ENCODE data around the gene FRAT2. TPM values are rescaled to one million over a fixed set of nuclear protein-coding genes. Genes with fewer than 3 reads are reported as not detected.

Gene FRAT2, protein sequence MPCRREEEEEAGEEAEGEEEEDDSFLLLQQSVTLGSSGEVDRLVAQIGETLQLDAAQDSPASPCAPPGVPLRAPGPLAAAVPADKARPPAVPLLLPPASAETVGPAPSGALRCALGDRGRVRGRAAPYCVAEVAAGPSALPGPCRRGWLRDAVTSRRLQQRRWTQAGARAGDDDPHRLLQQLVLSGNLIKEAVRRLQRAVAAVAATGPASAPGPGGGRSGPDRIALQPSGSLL
- 1 to 10 TPM; 8.5 to 8.7 TPM for total RNA-seq

DNA sequence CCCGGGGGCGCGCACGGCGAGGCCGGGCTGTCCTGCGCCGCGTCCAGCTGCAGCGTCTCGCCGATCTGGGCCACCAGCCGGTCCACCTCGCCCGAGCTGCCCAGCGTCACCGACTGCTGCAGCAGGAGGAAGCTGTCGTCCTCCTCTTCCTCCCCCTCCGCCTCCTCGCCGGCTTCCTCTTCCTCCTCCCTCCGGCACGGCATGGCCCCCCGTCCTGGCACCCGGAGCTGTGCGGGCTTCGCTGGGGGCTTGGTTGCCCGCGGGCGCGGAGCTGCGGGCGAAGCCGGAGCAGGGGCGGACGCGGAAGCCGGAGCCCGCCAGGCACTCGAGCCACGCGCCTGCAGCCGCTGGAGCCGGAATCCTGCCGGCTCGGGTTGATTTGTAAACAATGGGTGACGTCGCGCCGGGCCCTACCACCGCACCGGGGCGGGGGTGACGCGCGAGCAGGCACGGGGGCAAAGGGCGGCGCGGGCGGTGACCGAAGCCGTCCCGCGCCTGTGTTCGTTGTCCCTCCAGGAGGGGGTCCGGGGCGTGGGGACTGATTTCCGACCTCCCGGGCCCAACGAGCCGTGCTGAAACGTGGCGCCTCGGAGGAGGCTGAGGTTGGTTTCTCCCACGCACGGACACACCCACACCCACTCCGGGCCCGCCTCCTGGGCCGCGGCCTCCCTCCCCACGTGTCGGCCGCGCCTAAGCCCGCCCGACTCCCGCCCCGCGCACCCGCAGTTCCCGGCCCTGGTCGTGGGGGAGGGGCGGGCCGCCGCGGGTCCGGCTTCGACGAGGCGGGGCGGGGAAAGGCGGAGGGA is at the start of gene FRAT2:
Gene FRAT2 (minus strand): TSS at position 360 of the 806 bp plus-strand sequence. CDS start 157 bp downstream, at position 203.
- POLR2A ChIA-PET, result interaction anchor here (0.6 to 5.3 kb wide), 3 partner anchors 13 to 51 kb away, joined by 6 to 32 read pairs (median 9); partner anchors contain the start of gene FRAT1
- CTCF ChIA-PET, result interaction anchor here (3.5 kb wide), 1 partner anchor 15 kb away, joined by 15 read pairs; the partner anchor contains the start of gene FRAT1

DNA sequence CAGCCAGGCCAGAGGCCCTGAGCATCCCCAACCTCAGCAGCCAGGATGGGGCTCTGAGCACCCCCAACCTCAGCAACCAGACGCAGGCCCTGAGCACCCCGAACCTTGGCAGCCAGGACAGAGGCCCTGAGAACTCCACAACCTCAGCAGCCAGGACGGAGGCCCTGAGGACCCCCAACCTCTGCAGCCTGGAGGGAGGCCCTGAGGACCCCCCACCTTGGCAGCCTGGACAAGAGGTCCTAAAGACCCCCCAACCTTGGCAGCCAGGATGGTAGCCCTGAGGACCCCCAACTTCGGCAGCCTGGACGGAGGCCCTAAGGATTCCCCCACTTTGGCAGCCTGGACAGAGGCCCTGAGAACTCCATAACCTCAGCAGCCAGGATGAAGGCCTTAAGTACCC is 49.6 kb upstream of the FRAT2 start:
- ChIA-PET POLR2A (no interaction called here), CTCF (interaction anchor here (1.3 kb wide), 1 partner anchor 26 kb away, joined by 3 read pairs; no protein-coding TSS in a partner anchor)

DNA sequence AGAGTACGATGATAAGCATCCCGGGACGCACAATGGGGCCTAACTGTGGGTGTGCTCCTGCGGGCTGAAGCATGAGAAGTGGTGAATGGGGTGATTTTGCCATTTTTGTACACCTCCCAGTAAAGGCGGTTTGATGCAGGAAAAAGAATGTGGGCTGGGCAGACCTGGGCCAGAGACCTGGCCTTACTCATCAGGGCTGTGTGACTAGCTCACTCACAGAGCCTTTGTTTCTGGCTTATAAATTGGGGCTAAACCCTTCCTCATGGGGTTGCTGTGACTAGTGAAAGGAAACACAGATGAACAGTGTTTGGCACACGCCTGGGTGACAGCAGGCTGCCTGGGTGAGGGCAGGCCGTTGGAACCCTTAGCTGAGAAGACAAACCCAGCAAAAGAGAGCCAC is 48.6 kb upstream of the FRAT2 start:
- CTCF ChIA-PET, result interaction anchor here (1.3 kb wide), 1 partner anchor 25 kb away, joined by 3 read pairs; no protein-coding TSS in a partner anchor
- POLR2A ChIA-PET, result no interaction called here

DNA sequence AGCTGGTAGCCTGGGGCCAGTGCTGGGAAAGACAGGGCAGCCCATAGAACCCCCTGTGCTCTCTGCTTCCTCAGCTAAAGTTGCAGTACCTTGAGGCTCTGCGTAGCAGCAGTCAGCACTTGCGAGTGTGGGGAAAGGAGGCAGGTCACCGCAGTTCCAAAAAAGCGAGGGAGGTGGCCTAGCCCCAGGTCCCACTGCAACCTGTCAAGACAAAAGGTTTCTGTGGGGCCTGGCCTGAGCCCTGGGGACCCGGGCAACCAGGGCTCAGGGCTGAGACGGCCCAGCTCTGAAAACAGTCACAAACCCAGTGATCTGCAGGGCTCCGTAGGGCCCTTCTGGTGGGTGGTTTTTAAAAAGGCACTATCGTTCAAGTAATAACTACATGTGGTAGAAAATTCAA is 47.1 kb upstream of the FRAT2 start:
- ChIA-PET CTCF (no interaction called here), POLR2A (no interaction called here)

DNA sequence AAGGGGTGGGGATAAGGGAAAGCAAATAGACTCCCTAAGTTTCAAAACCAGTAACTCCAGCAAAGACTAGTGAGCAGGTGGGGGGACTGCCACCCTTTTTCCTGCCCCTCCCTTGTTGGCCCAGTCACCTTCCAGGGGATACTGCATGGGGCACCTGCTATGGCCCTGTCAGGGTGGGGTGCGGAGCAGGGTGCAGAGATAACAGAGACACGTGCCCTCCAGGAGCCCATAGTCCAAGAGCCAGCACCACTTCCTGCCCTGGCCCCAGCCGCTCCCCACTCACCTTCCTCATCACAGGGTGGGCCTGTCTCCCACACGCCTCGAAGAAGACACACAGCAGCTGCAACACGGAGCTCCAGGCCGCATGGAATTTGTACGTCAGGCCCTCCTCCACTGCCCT is 46.0 kb upstream of the FRAT2 start:
- ChIA-PET CTCF (no interaction called here), POLR2A (no interaction called here)

DNA sequence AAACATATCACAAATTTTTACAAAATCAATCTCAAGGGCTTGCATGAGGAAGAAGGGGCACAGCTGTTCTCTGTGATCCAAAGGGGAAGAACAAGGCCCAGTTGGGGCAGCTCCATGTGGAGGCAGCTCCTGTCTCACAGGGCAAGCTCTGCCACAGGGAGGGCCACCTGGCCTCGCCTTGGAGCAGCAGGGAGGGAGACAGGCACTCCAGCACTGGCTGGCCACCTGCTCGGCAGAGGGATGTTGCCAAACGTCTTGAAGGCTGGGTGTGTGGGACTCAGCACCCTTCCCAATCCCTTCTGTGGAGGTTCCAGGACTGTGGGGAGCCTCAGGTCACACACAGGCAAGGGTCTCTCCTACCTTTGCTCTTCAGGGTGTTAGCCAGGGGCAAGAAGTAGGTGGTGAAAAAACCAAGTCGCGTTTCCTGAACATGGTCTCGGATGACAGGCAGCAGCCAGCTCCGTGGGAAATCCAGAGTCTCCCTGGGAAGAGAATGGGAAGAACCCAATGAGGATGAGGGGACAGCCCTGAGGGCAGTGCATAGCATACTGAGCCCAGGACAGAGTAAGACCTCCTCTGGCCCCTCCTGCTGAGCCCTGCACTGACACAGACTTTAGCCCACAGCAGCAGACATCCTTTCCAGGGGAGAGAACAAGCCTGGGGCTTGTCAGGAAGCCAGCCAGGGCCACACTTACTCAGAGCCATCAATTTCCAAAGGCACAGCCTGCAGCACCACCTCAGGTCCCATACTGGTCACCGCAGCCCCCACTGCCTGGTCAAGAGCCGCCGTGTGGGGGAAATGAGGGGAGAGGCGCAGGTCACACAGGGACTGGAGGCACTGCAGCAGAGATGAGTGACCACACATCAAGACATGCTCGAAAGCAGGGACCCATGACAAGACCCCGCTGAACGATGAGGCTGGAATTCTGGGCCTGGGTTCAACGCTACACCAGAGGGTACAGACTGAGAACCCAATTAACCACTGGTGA is 44.7 kb upstream of the FRAT2 start:
- ChIA-PET POLR2A (no interaction called here), CTCF (no interaction called here)

DNA sequence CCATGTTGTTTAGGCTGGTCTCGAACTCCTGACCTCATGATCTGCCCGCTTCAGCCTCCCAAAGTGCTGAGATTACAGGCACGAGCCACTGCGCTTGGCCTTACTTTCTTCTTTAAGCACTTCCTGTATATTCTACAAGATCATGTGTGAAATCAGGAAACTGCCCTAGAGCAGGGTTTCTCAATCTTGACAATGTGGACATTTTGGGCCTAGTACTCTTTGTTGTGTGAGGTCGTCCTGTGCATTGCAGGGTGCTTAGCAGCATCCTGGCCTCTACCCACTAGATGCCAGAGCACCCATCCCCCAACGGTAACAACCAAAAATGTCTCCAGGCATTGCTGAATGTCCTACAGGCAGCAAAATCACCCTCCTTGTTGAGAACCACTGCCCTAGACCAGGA is 41.9 kb upstream of the FRAT2 start:
- ChIA-PET POLR2A (no interaction called here), CTCF (no interaction called here)

DNA sequence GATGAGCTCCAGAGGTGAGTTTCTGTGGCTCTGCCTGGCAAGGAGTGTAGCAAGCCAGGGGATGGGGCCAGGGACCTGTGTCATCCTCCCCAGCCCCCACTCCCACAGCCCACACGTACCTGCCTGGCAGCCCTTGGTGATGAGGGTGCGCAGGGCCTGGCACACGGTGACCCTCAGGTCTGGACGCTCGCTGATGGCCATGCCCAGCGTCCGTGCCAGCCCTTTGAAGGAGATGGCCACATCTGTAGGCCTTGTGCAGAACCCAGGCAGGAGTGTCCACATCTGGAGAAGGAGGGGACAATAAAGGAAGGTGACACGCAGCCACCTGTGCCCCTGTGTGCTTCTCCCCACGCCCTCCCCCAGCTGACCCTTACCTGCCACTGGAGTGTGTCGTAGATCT is 38.9 kb upstream of the FRAT2 start:
- POLR2A ChIA-PET, result no interaction called here
- CTCF ChIA-PET, result no interaction called here

DNA sequence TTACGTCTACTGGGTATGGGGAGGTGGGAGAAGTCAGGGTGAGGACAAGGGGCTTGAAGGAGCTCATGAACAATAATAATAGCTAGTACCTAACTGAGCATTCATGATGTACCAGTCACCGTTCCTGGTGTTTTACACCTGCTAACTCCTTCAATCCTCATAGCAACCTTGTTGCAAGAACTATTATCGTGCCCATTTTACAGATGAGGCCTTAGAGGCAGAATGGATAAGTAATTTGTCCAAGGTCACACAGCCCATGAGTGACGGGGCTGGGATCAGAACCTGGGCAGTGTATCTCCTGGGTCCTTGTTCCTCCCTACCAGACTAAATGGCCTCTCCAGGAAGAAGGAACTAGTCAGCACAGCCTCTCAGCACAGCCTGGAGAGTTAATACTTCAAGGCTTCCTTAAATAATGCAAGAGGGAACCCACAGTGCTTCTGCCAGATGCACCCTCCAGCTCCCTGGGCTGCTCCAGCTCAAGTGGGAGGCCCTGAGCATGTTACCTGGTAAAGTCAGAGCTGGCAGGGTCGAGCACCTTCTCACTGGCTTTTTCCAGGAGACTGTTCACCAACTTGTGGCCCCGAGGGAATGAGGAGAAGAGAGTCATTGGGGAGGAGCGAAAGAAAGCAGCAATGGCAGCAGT is 37.8 kb upstream of the FRAT2 start:
- CTCF ChIA-PET, result no interaction called here

DNA sequence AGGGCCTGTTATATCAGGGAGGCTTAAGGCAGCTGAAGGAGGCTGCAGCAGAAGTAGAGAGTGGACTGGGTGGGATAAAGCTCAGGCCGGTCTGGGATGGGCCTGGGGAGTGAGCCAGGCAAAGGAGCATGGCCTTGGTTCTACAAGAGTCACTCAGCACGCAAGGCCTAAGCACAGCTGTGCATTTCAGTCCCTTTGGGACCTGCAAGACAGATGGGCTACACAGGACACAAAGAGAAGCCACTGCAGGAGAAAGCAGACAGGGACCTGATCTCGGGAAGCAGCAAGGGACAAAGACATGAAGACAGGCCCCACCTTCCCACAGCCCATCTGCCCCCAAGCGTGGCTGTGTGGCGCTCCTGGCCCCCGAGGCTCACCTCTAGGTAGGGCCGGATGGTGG is 37.2 kb upstream of the FRAT2 start:
- ChIA-PET CTCF (no interaction called here), POLR2A (no interaction called here)

More for the DNA sequence above, 37.8 kb upstream of the FRAT2 start:
- POLR2A ChIA-PET, result interaction anchor here (0.5 kb wide), 1 partner anchor 37 kb away, joined by 3 read pairs; no protein-coding TSS in a partner anchor

DNA sequence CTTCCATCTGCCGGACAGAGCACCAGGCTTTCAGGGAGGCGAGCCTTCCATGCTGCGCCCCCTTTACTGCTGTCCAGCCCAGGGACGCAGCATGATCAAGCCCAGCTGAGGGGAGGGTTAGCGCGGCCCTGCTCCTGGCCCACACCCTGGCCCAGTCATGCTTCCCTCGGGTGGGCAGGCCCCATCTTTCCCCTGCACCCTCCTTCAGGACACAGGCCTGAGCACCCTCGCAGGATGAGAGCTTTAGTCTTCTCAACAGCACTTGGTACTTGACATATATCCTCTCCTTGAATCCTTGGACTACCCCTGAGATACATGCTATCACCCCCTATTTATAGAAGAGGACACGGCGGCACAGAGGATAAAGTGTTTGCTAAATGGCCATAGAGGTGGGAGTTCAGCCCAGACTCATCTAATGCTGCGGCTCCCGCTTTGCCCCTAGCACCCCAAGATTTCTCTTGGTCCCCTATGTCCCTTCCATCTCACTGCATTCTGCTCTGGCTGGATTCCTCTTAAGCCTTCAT is 32.7 kb upstream of the FRAT2 start:
- POLR2A ChIA-PET, result no interaction called here
- CTCF ChIA-PET, result no interaction called here

DNA sequence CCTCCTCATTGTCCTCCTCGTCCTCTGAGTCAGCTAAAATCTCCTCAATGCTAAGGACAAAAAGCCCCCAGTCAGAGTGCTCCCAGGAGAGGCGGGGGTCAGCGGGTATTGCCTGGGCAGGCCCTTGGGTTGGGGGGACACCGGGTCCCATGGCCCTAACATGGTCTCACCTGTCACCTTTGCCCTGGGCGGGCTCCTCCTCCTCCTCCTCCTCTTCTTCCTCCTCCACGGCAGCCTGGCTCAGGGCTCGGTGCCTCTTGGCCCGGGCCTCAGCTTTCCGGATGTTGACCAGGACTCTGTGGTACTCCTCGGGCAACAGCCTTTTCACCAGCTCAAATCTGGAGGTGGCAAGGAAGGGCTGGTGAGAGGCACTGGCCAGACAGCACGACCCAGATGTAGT is 32.0 kb upstream of the FRAT2 start:
- POLR2A ChIA-PET, result no interaction called here
- CTCF ChIA-PET, result no interaction called here

DNA sequence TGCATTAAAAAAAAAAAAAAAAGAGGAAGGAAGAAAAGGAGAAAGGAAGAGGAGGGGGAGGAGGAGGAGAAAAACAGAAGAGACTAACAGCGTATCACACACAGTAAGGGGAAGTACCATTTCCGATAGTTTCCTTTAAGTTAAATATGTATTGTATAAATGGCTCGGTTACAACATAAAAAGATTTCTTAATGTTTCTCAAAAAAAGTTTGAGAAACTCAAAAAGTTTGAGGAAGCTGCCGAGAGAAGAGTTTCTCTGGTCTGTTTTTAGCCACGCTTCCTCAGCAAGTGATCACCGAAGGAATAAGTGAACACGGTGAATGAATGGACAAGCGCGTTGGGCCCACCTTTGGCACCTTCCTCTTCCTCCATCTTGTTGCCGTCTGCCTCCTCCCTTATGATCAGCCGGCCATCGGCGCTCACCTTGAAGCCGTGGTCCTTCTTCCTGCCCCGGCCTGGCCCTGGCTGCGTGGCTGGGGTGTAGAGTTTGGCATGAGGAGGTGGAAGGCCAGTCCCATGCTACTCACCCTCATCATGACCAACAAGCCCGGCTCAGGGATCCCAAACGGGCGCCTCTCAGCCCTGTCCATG is 31.3 kb upstream of the FRAT2 start:
- ChIA-PET POLR2A (no interaction called here), CTCF (no interaction called here)

DNA sequence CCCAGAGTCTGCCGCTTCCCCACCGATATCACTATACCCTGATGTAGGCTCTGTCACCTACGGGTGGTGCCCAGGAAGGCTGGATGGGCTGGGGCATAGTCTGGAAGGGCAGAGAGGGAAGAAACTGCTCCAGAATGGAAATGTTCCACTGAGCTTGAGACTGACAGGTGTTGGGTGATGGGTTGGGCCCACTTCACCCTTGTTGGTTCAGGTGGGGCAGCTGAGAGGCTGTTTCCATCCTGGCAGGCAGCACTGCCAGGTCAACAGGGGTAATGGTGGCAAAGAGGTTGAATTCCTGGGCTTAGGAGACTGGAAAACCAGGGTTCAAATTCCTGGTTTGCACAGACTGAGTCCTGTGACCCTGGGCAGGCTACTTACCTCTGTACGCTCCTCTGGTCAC is 28.5 kb upstream of the FRAT2 start:
- ChIA-PET CTCF (interaction anchor here (1.2 kb wide), 1 partner anchor 23 kb away, joined by 3 read pairs; no protein-coding TSS in a partner anchor), POLR2A (no interaction called here)

DNA sequence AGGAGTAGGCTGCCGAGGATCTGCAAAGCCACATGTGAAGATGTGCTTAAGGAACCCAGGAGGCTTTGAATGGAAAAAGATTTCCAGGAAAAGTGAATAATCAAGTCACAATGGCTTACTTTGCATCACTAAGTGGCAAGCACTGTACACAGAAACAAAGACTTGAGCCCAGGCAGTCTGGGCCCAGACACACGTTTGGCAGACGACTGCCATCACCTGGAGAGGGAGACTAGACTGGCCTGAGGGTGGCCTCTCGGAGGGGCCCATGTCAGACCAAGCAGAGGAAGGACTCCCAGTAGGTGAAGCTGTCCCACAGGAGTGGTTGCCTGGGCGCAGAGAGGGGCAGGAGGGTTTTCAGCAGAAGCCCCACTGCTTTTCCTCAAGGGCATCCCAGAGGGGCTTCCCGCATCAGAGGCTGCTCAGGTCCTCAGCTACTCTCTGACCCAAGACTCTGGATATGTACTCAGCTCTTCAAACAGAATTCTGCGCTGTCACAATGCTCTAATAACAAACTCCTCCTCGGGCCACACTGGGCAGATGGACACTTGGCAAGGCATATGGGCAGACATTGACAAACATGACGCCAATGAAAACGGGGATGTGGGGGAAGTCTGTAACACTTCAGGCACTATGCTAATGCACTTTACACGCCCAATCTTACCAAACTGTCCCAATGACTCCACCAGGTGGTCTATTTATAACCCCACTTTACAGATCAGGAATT is 27.9 kb upstream of the FRAT2 start:
- ChIA-PET POLR2A (no interaction called here), CTCF (no interaction called here)

DNA sequence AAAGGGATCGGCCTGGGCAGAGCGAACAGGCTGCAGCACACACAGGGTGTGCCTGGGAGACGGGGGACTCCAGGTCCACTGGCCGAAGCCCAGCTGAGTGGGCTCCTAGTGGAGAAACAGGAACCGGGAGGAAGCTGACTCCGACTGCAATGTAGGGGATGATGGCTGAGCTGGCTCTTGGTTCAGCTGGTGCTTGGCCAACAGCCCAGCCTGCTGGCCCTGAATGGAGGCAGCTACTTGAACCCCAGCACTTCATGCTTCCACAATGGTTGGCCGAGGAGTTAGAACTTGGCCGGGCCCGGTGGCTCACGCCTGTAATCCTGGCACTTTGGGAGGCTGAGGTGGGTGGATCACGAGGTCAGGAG is 27.0 kb upstream of the FRAT2 start:
- CTCF ChIA-PET, result interaction anchor here (0.5 to 0.9 kb wide), 2 partner anchors 80 to 126 kb away, joined by 3 to 4 read pairs; no protein-coding TSS in a partner anchor
- POLR2A ChIA-PET, result no interaction called here

DNA sequence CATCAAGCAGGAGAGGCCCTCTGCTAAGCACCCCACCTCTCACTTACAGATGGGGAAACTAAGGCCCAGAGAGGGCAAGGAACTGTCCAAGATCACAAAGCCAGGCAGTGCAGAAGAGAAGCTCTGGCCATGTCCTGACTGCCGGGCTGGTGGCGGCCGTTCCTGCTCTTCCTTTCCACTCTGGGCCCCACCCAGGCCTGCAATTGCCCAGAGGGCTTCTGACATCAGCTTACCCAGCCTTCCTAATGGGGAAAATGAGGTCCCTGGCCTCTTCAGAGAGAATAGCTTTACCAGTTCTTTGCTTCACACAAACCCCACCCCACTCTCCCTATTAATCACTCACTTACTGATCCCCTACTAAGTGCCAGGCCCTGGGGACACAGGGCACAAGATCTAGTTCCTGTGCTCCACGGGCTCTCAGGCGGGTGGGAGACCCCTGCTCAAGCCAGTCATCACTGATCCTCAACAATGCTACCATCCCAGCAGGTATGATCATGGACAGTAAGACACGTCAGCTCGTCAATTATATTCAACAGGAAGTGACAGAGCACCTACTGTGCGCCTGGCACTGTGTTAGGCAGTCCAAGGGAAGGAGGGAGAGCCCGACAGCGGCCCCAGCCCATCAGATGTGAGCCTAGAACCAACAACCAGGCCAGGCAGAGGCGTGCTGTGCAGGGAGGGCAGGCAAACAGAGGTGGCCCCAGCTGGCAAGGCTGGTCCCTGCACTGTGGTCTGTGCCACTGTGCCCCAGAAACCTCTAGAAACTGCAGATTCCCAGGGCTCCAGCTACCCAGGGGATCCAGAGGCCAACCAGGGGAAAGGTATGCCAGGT is 26.4 kb upstream of the FRAT2 start:
- POLR2A ChIA-PET, result no interaction called here
- CTCF ChIA-PET, result interaction anchor here (0.9 to 1.5 kb wide), 2 partner anchors 11 to 125 kb away, joined by 3 read pairs; no protein-coding TSS in a partner anchor
